MM.1S (cell line): Measurements from ENCODE around the gene NHP2.

Experiments used
- DNase-seq: peaks from one replicate; pipeline ENCODE4 v3.0.0-alpha.2; 2015
- H2AFZ ChIP-seq: fragments of 300-600 bp; sonication (generic); 2 replicates; pipeline ENCODE4 v1.6.0; 2016; ENCODE audit warnings: antibody characterized with exemption, low read length
- H3F3A ChIP-seq: fragments of 300-600 bp; sonication (generic); 2 replicates; pipeline ENCODE4 v1.6.1; 2016; ENCODE audit warnings: mild to moderate bottlenecking, antibody characterized with exemption, low read length, moderate library complexity, mixed read lengths; ENCODE audit not compliant: insufficient read depth
- H3K27ac ChIP-seq: fragments of 300-600 bp; sonication (generic); 2 replicates; pipeline ENCODE4 v1.5.1; 2016; ENCODE audit warnings: mild to moderate bottlenecking, low read length
- H3K27me3 ChIP-seq: fragments of 300-600 bp; sonication (generic); replicated peaks from 2 replicates; pipeline ENCODE4 v1.6.0; 2016; ENCODE audit warnings: low read length; ENCODE audit not compliant: insufficient read depth
- H3K36me3 ChIP-seq: fragments of 300-600 bp; sonication (generic); replicated peaks from 2 replicates; pipeline ENCODE4 v1.6.1; 2016; ENCODE audit warnings: mild to moderate bottlenecking, low read length, mixed read lengths; ENCODE audit not compliant: insufficient read depth
- H3K4me1 ChIP-seq: fragments of 300-600 bp; sonication (generic); 2 replicates; pipeline ENCODE4 v1.6.1; 2016; ENCODE audit warnings: low read length, mixed read lengths
- H3K4me2 ChIP-seq: fragments of 300-600 bp; sonication (generic); 2 replicates; pipeline ENCODE4 v1.6.0; 2016; ENCODE audit warnings: low read depth, low read length
- H3K4me3 ChIP-seq: fragments of 300-600 bp; sonication (generic); 2 replicates; pipeline ENCODE4 v1.5.1; 2016; ENCODE audit warnings: low read length, mixed read lengths
- H3K79me2 ChIP-seq: fragments of 300-600 bp; sonication (generic); 2 replicates; pipeline ENCODE4 v1.6.1; 2016; ENCODE audit warnings: mixed run types, low read length, mixed read lengths
- H3K9ac ChIP-seq: fragments of 300-600 bp; sonication (generic); 2 replicates; pipeline ENCODE4 v1.6.1; 2016; ENCODE audit warnings: low read length, mixed read lengths
- H3K9me2 ChIP-seq: fragments of 300-600 bp; sonication (generic); replicated peaks from 2 replicates; pipeline ENCODE4 v1.6.1; 2016; ENCODE audit warnings: mild to moderate bottlenecking, low read length, mixed read lengths; ENCODE audit not compliant: insufficient read depth
- H3K9me3 ChIP-seq: fragments of 300-600 bp; sonication (generic); replicated peaks from 2 replicates; pipeline ENCODE4 v1.6.1; 2016; ENCODE audit warnings: mild to moderate bottlenecking, low read length, mixed read lengths; ENCODE audit not compliant: insufficient read depth
- H4K20me1 ChIP-seq: fragments of 300-600 bp; sonication (generic); 2 replicates; pipeline ENCODE4 v1.6.1; 2016; ENCODE audit warnings: mild to moderate bottlenecking, low read length, moderate library complexity, mixed read lengths; ENCODE audit not compliant: insufficient read depth
- CTCF ChIP-seq: fragments of 300-600 bp; sonication (generic); IDR thresholded peaks from 2 replicates; pipeline ENCODE4 v1.5.1; 2016; ENCODE audit warnings: antibody characterized with exemption, low read length, mixed read lengths
- EZH2 ChIP-seq: fragments of 300-600 bp; sonication (generic); optimal IDR thresholded peaks from 2 replicates; pipeline ENCODE3; 2017; ENCODE audit warnings: low read depth, mild to moderate bottlenecking, antibody characterized with exemption, low read length, mixed read lengths
- EZH2phosphoT487 ChIP-seq: fragments of 300-600 bp; sonication (generic); IDR thresholded peaks from 2 replicates; pipeline ENCODE4 v1.6.1; 2018; ENCODE audit warnings: antibody characterized with exemption, low read length

NHP2 gene

GRCh38 chr5:178120607-178121357 lies 32.9 kb downstream of the NHP2 start:
- peak overlapping the region; percentile 54; the same call in 1 of the 2 replicates for H3K9ac ChIP-seq
- 0 out of 2 replicates have a peak, but pooled peaks cover 4% of the 10 kb centered on the region for H3F3A ChIP-seq
- no peaks in the 10 kb centered on the region for H3K36me3 ChIP-seq
- no peaks in the 10 kb centered on the region for H3K9me3 ChIP-seq
- H4K20me1 ChIP-seq: no peaks in the 10 kb centered on the region
- H2AFZ ChIP-seq: peak overlapping the region; percentile 89
- peak overlapping the region; percentile 68 for H3K27ac ChIP-seq
- peak overlapping the region; percentile 95 for H3K4me2 ChIP-seq
- H3K79me2 ChIP-seq: peaks cover 9% of the 10 kb centered on the region
- H3K9me2 ChIP-seq: no peaks in the 10 kb centered on the region
- peak; percentile 85 for TF ChIP-seq CTCF
- TF ChIP-seq EZH2: no peak
- no peak for TF ChIP-seq EZH2phosphoT487
- DNase-seq: peak; percentile 98
- peak overlapping the region; percentile 59 for H3K4me3 ChIP-seq
- peaks cover 14% of the 10 kb centered on the region for H3K4me1 ChIP-seq
- H3K27me3 ChIP-seq: peaks cover 6% of the 10 kb centered on the region; the same call in 1 of the 2 replicates

- Histone ChIP-seq H3K27me3 (peaks cover 13% of the 10 kb centered on the region), H3K79me2 (peaks cover 9% of the 10 kb centered on the region), H3K4me1 (peaks cover 14% of the 10 kb centered on the region), H3K9me3 (no peaks in the 10 kb centered on the region), H3K9me2 (no peaks in the 10 kb centered on the region), H3K36me3 (no peaks in the 10 kb centered on the region), H4K20me1 (no peaks in the 10 kb centered on the region), H3K9ac (no peak overlapping the region), H3K4me3 (no peak overlapping the region), H3K4me2 (no peak overlapping the region), H3K27ac (no peak overlapping the region), H2AFZ (peak overlapping the region; percentile 22), H3F3A (0 out of 2 replicates have a peak, but pooled peaks cover 4% of the 10 kb centered on the region)
- TF ChIP-seq EZH2 (no peak), CTCF (no peak), EZH2phosphoT487 (no peak)
- no peak for DNase-seq
These were observed 33.6 kb downstream of the NHP2 start for GRCh38 chr5:178119915-178120606.

- Histone ChIP-seq H3K27me3 (peaks cover 26% of the 10 kb centered on the region), H3K4me3 (no peak overlapping the region), H3K27ac (no peak overlapping the region), H3K79me2 (peaks cover 9% of the 10 kb centered on the region), H3F3A (0 out of 2 replicates have a peak, but pooled peaks cover 4% of the 10 kb centered on the region), H3K9me2 (no peaks in the 10 kb centered on the region), H3K4me2 (no peak overlapping the region), H3K9ac (no peak overlapping the region), H4K20me1 (no peaks in the 10 kb centered on the region), H3K9me3 (no peaks in the 10 kb centered on the region), H2AFZ (no peak overlapping the region), H3K36me3 (no peaks in the 10 kb centered on the region), H3K4me1 (peaks cover 14% of the 10 kb centered on the region)
- DNase-seq: no peak
- no peak for TF ChIP-seq CTCF
- TF ChIP-seq EZH2: no peak
- no peak for TF ChIP-seq EZH2phosphoT487
These were observed 35.6 kb downstream of the NHP2 start for GRCh38 chr5:178117923-178118701.
